ENCODE results near the gene PGLYRP2. TPM values are rescaled to one million over a fixed set of nuclear protein-coding genes. Genes with fewer than 3 reads are reported as not detected.

PGLYRP2 gene
- total and polyA plus RNA-seq, 2 donors (not counting 3 experiments of a cell fraction or from before 2014, with no cell fraction given): 0.03 to 0.18 TPM

MicroRNAs within 50 kb of the gene (microRNA counts, 767-probe panel; counts per million panel counts)
- 723 counts per million, percentile 96 among the panel's probes with 10 or more counts for microRNA hsa-miR-1470

Small RNA genes lying within 50 kb of the gene (microRNA-seq; reads per million reads assigned to microRNA genes)
- not detected for gene MIR1470 (ENCODE audit: borderline number of aligned reads, borderline replicate concordance)

Small RNA genes lying within 50 kb of the gene (small RNA-seq; reads per million reads assigned to genes)
- not detected for gene MIR1470 (ENCODE audit: insufficient read depth, insufficient read length, low read depth, low replicate concordance)

Other genes starting within 250 kb of the PGLYRP2 start
- 0.55 and 0.58 TPM in 2 replicates for gene EPHX3, start 247.1 kb downstream of the PGLYRP2 start, total RNA-seq
- gene EPHX3, start 247.1 kb downstream of the PGLYRP2 start, polyA plus RNA-seq: 0.56 and 0.70 TPM in 2 replicates
- gene BRD4, start 147.0 kb downstream of the PGLYRP2 start, total RNA-seq: 117 and 125 TPM in 2 replicates
- 13.6 and 14.9 TPM in 2 replicates for gene BRD4, start 147.0 kb downstream of the PGLYRP2 start, polyA plus RNA-seq
- 42.6 and 44.1 TPM in 2 replicates for gene AKAP8, start 99.7 kb downstream of the PGLYRP2 start, total RNA-seq
- gene AKAP8, start 99.7 kb downstream of the PGLYRP2 start, polyA plus RNA-seq: 16.4 and 18.3 TPM in 2 replicates
- gene AKAP8L, start 60.5 kb downstream of the PGLYRP2 start, total RNA-seq: 95.4 and 99.6 TPM in 2 replicates
- gene AKAP8L, start 60.5 kb downstream of the PGLYRP2 start, polyA plus RNA-seq: 63.9 and 65.1 TPM in 2 replicates
- gene WIZ, start 29.5 kb downstream of the PGLYRP2 start, total RNA-seq: 47.2 and 50.8 TPM in 2 replicates
- 21.0 and 25.7 TPM in 2 replicates for gene WIZ, start 29.5 kb downstream of the PGLYRP2 start, polyA plus RNA-seq
- 4.1 and 4.3 TPM in 2 replicates for gene RASAL3, start 15.0 kb downstream of the PGLYRP2 start, total RNA-seq
- 5.7 and 7.0 TPM in 2 replicates for gene RASAL3, start 15.0 kb downstream of the PGLYRP2 start, polyA plus RNA-seq
- gene CYP4F22, start 29.0 kb upstream of the PGLYRP2 start, total RNA-seq: not detected in 2 replicates
- not detected in 2 replicates for gene CYP4F22, start 29.0 kb upstream of the PGLYRP2 start, polyA plus RNA-seq
- not detected in 2 replicates for gene CYP4F8, start 135.7 kb upstream of the PGLYRP2 start, total RNA-seq
- gene CYP4F8, start 135.7 kb upstream of the PGLYRP2 start, polyA plus RNA-seq: not detected in 2 replicates
- not detected in 2 replicates for gene CYP4F3, start 161.4 kb upstream of the PGLYRP2 start, total RNA-seq
- not detected in 2 replicates for gene CYP4F3, start 161.4 kb upstream of the PGLYRP2 start, polyA plus RNA-seq
- not detected in 2 replicates for gene CYP4F12, start 193.6 kb upstream of the PGLYRP2 start, total RNA-seq
- not detected in 2 replicates for gene CYP4F12, start 193.6 kb upstream of the PGLYRP2 start, polyA plus RNA-seq
- not detected in 2 replicates for gene OR10H2, start 248.5 kb upstream of the PGLYRP2 start, total RNA-seq
- gene OR10H2, start 248.5 kb upstream of the PGLYRP2 start, polyA plus RNA-seq: not detected in 2 replicates